GM12892 (cell line): ENCODE measurements around the gene KCNIP1.

Experiments used
- DNase-seq: peaks from one replicate; pipeline ENCODE4 v3.0.0; 2011; ENCODE audit not compliant: insufficient read length
- FAIRE-seq: peaks from 2 replicates; lab custom pipeline; 2011; peaks lifted over from hg19 to GRCh38; lab: Jason Lieb, UNC
- POLR2A ChIP-seq: IDR thresholded peaks from 2 replicates; pipeline ENCODE4 v1.6.1; 2011; ENCODE audit warnings: low read depth, low read length, control low read depth
- POLR2AphosphoS5 ChIP-seq: IDR thresholded peaks from 2 replicates; pipeline ENCODE4 v1.6.1; 2011; ENCODE audit warnings: low read depth, low read length, control low read depth
- TAF1 ChIP-seq: IDR thresholded peaks from 2 replicates; pipeline ENCODE4 v1.6.1; 2011; ENCODE audit warnings: low read depth, mild to moderate bottlenecking, control low read depth, low read length, borderline replicate concordance

Gene KCNIP1

DNA sequence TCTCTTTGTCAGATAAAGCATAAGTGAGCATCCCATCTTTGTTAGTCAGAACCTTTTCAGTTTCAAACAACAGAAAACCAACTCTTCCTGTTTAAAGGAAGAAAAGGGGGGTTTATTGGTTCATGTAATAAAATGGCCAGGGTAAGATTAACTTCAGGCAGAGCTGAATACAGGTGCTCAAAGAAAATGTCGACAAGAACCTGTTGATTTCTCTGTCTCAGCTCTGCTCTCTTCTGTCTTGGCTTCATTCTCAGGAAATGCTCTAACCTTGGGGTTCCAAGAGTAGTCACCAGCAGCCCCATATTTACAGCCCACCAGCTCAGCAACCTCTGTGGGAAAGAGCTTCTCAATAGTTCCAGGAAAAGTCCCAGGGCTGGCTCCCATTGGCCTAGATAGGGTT, 25.2 kb downstream of the KCNIP1 start:
- FAIRE-seq: no peak
- DNase-seq: no peak
- no peak for TF ChIP-seq POLR2A
- TF ChIP-seq POLR2AphosphoS5: no peak
- no peak for TF ChIP-seq TAF1

DNA sequence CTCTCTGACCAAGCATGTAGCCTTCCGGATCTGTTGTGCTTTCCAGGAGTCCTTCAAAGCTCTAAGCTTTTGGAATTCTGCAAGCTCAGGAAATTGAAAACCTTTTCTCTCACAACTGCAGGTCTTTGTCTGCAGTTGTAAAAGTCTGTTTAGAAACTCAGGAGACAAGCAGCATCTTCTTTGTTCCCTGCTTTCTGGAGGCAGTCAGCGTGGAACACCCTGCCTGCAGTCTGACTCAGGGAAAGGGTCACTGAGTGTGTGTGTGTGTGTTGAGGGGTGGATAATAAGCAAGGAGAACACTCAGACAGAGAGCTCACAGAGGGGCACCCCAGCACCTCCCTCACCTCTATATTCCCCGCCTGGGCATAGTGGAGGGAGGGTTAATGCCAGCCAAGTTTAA, 29.1 kb downstream of the KCNIP1 start:
- DNase-seq (no peak), FAIRE-seq (no peak)
- no peak for TF ChIP-seq POLR2A

- FAIRE-seq (no peak), DNase-seq (no peak)
- TF ChIP-seq POLR2A (no peak), POLR2AphosphoS5 (no peak), TAF1 (no peak)
These were observed 29.6 kb downstream of the KCNIP1 start for GRCh38 chr5:170533383-170533782.

GRCh38 chr5:170534177-170534576, 30.4 kb downstream of the KCNIP1 start:
- no peak for DNase-seq
- no peak for FAIRE-seq
- TF ChIP-seq POLR2A: no peak
- TF ChIP-seq POLR2AphosphoS5: no peak
- no peak for TF ChIP-seq TAF1

DNA sequence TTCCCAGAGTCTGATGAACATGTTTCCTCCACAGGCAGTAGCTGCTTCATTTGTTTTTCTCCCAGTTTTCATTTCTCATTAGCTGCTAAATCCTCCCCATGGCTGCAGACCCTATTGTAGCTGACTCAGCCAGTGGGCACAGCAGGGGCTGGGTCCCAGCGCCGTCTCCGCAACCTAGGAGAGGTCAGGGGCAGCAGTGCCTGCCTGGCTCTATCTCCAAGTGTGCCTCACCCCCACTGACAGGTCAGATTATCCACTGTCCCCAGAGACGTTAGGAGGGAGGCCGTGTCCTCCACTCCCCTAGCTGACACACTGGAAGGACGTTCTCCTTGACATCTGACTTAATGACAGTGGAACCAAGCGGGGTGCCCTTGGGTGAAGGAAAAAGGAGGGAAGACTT, 31.1 kb downstream of the KCNIP1 start:
- TF ChIP-seq TAF1 (no peak), POLR2AphosphoS5 (no peak), POLR2A (no peak)
- FAIRE-seq (no peak), DNase-seq (no peak)

DNA sequence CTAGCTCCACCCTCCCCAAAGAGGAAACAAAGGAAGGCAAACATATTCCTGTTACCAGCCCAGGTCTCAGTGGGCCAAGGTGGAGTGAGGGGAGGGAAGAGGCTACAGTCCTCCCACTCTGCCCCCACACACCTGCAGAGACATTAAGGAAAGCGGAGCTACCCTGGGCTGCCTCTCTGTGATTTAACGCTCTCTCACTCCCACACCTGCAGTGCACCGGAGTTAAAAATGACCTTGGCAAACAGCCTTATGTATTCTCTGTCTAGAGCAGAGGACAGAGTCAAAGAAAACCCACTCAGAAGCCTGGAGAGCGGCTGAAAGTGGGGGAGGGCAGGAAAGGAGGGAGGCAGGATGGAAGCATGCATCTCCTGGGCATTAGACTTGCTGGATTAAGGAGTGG, 32.7 kb downstream of the KCNIP1 start:
- DNase-seq (no peak), FAIRE-seq (no peak)
- TF ChIP-seq TAF1: no peak
- no peak for TF ChIP-seq POLR2AphosphoS5
- no peak for TF ChIP-seq POLR2A

DNA sequence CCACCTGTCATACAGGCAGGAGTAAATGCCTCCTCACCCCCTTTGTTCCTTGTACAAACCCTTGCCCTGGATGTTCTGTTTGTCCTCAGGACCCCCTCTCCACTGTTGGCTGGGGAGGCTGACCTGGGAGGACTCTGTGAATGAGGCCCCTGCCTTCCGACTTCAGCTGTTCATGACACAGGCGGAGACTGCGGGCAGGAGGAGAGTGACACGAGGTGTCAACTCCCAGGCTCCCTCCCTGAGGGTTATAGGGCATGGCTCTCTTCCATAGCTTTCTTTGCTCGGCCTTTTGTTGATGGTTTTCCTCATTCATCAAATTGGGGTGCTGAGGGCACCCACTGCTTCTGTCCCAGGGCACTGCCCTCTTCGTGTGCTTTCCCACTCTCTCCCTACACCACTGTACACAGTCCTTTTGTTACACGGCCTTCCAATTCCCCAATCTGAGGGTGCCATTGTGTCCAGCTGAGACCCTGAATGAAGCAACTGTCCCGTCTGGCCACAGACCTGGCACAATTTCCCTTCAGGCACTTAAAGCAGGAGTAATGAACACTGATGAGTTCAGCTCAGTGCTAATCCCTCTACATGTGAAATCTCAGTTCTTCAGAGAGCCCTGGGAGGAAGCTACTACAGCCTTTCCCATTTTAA, 33.8 kb downstream of the KCNIP1 start:
- DNase-seq (no peak), FAIRE-seq (no peak)
- no peak for TF ChIP-seq POLR2AphosphoS5

DNA sequence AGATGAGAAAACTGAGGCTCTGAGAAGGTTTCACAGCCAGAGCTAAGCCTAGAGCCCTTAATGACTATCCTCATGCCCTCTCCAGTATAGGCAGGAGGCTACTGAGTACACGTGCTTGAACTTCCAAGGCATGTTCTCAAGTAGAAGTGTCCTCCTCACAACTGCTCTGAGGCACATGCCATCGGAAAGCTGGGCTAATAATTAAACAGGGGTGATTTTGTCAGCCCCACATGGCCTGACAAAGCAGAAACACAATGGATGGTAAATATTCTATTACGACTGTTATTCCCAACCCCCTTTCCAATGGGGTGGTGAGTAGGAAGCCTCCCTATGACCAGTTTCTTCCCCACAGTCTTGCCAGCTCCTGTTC, 34.3 kb downstream of the KCNIP1 start:
- FAIRE-seq (no peak), DNase-seq (no peak)
- TF ChIP-seq POLR2A (no peak), TAF1 (no peak), POLR2AphosphoS5 (no peak)

DNA sequence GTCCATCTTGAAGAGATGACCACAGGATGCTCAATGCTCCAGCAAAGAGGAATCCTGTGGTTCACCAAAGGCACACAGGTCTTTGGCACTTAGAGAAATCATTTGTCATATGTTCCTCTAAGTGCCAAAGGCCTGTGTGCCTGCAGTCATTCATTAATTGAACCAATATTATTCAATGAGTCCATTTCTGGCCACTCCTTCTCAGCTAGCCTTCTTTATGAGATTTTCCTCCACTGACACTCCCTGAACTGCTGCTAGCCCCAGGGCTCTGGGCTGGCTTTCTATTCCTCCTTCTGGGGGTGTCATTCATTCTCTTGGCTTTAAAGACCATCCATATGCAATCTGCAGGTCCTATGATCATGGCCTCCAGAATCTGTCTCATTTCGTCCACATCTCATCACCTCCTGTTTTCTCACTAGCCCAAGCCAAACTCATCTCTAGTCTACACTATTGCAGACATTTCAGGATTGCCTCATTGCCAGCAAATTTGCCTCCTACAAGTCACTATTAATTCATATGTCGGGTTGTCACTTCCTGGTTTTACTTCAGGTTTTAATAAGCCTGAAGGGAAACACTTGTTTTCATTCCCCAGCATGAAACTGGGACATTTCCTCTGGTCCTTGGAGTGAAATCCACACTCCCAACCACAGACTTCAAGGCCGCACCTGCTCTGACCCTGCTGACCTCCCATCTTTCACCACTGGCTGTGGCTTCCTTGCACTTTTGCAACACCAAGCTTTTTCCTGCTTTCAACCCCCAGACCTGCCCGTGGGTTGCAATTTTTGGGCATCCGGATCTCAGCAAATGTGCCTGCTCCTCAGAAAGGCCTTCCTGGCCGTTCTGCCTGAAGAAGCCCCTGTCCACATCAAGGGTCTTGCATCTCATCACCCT, 35.1 kb downstream of the KCNIP1 start:
- no peak for DNase-seq
- no peak for FAIRE-seq
- TF ChIP-seq POLR2A: no peak
- TF ChIP-seq TAF1: no peak
- no peak for TF ChIP-seq POLR2AphosphoS5

DNA sequence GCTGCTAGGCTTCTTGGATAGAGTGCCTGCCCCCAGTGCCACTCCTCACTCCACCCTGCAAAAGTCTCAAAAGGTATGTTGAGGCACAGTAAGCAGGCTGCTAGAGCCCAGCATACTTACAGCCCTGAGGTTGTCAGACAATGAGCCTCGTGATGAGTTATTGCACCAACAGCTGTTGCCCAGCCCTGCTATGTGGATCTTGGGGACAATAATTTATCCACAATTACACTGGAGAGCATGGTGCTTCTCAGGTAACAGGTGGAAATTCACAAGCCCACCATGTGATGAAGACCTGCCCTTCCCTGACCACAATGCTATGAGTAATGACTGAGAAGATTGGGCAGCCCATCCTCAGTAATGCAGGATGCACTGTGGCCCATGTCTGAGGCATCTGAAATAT, 36.5 kb downstream of the KCNIP1 start:
- FAIRE-seq (no peak), DNase-seq (no peak)
- TF ChIP-seq POLR2A (no peak), POLR2AphosphoS5 (no peak), TAF1 (no peak)

GRCh38 chr5:170541146-170541769, 37.4 kb downstream of the KCNIP1 start:
- TF ChIP-seq TAF1: no peak
- TF ChIP-seq POLR2AphosphoS5: no peak
- TF ChIP-seq POLR2A: no peak
- DNase-seq: no peak
- no peak for FAIRE-seq

DNA sequence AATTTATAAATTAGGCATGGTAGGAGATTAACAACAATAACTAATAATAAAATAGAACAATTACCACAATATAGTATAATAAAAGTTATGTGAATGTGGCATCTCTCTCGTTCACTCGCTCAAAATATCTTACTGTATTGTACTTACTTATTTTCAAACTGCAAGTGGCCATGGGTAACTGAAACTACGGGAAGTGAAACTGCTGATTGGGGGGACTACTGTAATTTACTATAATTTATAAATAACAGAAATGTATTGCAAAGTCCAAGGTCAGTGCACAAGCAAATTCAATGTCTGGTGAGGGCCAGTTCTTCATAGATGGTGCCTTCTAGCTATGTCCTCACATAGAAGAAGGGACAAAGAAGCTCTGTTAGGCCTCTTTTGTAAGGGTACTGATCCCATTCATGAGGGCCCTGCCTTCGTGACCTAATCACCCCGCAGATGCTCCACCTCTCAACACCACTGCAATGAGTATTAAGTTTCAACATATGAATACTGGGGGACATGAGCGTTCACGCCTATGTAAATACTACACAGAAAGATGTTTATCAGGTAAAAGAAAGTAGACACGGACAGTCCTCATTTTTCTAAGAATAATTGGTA, 39.0 kb downstream of the KCNIP1 start:
- DNase-seq (no peak), FAIRE-seq (no peak)

GRCh38 chr5:170545313-170545712, 41.5 kb downstream of the KCNIP1 start:
- DNase-seq (no peak), FAIRE-seq (no peak)
- TF ChIP-seq POLR2AphosphoS5: no peak
- TF ChIP-seq POLR2A: no peak
- no peak for TF ChIP-seq TAF1

More for the DNA sequence above, 39.0 kb downstream of the KCNIP1 start:
- no peak for TF ChIP-seq POLR2A
- no peak for TF ChIP-seq TAF1
- no peak for TF ChIP-seq POLR2AphosphoS5
